IPS DF 4.7 (cell line): ENCODE data around the gene SHROOM2.

Experiments used
- DNase-seq: peaks from one replicate; pipeline ENCODE4 v3.0.0-alpha.2; 2013; ENCODE audit warnings: low spot score; ENCODE audit errors: extremely low read depth

Gene SHROOM2

GRCh38 chrX:9865804-9866472 lies 79.7 kb downstream of the SHROOM2 start:
- no peak for DNase-seq

GRCh38 chrX:9866633-9867032 lies 80.4 kb downstream of the SHROOM2 start:
- no peak for DNase-seq

GRCh38 chrX:9867226-9867625 lies 81.0 kb downstream of the SHROOM2 start:
- DNase-seq = no peak

GRCh38 chrX:9867753-9868152 lies 81.5 kb downstream of the SHROOM2 start:
- no peak for DNase-seq

GRCh38 chrX:9871701-9872268 lies 85.6 kb downstream of the SHROOM2 start:
- no peak for DNase-seq

GRCh38 chrX:9873360-9873759 lies 87.1 kb downstream of the SHROOM2 start:
- no peak for DNase-seq

- no peak for DNase-seq
These were observed 87.7 kb downstream of the SHROOM2 start for GRCh38 chrX:9873952-9874351.

- no peak for DNase-seq
These were observed 88.3 kb downstream of the SHROOM2 start for GRCh38 chrX:9874483-9874882.

- DNase-seq = no peak
These were observed 89.6 kb downstream of the SHROOM2 start for GRCh38 chrX:9875801-9876200.

GRCh38 chrX:9876201-9876600 lies 90.0 kb downstream of the SHROOM2 start:
- no peak for DNase-seq

- DNase-seq = no peak
These were observed 92.1 kb downstream of the SHROOM2 start for GRCh38 chrX:9878146-9878820.

GRCh38 chrX:9880237-9880636 lies 94.0 kb downstream of the SHROOM2 start:
- DNase-seq = no peak

- no peak for DNase-seq
These were observed 94.6 kb downstream of the SHROOM2 start for GRCh38 chrX:9880870-9881269.

GRCh38 chrX:9882669-9883446 lies 96.6 kb downstream of the SHROOM2 start:
- DNase-seq = no peak

GRCh38 chrX:9884031-9884779 lies 98.0 kb downstream of the SHROOM2 start:
- DNase-seq = no peak

- DNase-seq = no peak
These were observed 98.9 kb downstream of the SHROOM2 start for GRCh38 chrX:9885150-9885549.

GRCh38 chrX:9887659-9888297 lies 101.5 kb downstream of the SHROOM2 start:
- DNase-seq = no peak

- DNase-seq = no peak
These were observed 102.8 kb downstream of the SHROOM2 start for GRCh38 chrX:9888953-9889470.

GRCh38 chrX:9890681-9891091 lies 104.5 kb downstream of the SHROOM2 start:
- DNase-seq = no peak

GRCh38 chrX:9895225-9895912 lies 109.1 kb downstream of the SHROOM2 start:
- no peak for DNase-seq
